Endothelial cell (in vitro differentiated cells): ENCODE measurements around the gene SLC12A3. TPM values are rescaled to one million over a fixed set of nuclear protein-coding genes. Genes with fewer than 3 reads are reported as not detected.
"Not testable (repeated sequence)": the region's sequence is repeated elsewhere in the genome, so short reads cannot be mapped to it uniquely, and the experiment has no call there.

Experiments
- DNase-seq: peaks from one replicate; pipeline ENCODE4 v3.0.0; 2021; ENCODE audit warnings: low spot score
- H3K27ac Mint-ChIP-seq: one replicate; pipeline ENCODE4 v1.8.0; 2021; ENCODE audit warnings: mixed read lengths, inconsistent platforms; ENCODE audit not compliant: unreplicated experiment
- H3K27me3 Mint-ChIP-seq: one replicate; pipeline ENCODE4 v1.8.0; 2021; ENCODE audit warnings: mild to moderate bottlenecking, moderate library complexity, mixed read lengths, inconsistent platforms; ENCODE audit not compliant: unreplicated experiment
- H3K36me3 Mint-ChIP-seq: one replicate; pipeline ENCODE4 v1.8.0; 2021; ENCODE audit warnings: mild to moderate bottlenecking, low read depth, mixed read lengths, inconsistent platforms; ENCODE audit not compliant: unreplicated experiment
- H3K4me1 Mint-ChIP-seq: one replicate; pipeline ENCODE4 v1.8.0; 2021; ENCODE audit warnings: mild to moderate bottlenecking, mixed read lengths, inconsistent platforms; ENCODE audit not compliant: unreplicated experiment
- H3K4me3 Mint-ChIP-seq: one replicate; pipeline ENCODE4 v1.8.0; 2021; ENCODE audit warnings: mild to moderate bottlenecking, mixed read lengths, inconsistent platforms; ENCODE audit not compliant: unreplicated experiment
- H3K9me3 Mint-ChIP-seq: one replicate; pipeline ENCODE4 v1.8.0; 2021; ENCODE audit warnings: mixed read lengths, inconsistent platforms; ENCODE audit not compliant: unreplicated experiment
- CTCF ChIP-seq: fragments of 200-600 bp; sonication (generic); IDR thresholded peaks from one replicate; pipeline ENCODE4 v1.5.0; 2021; ENCODE audit warnings: antibody characterized with exemption; ENCODE audit not compliant: unreplicated experiment
- total RNA-seq: library from RNA; stranded (reverse); fragmentation: NEBNext Ultra II Directional; extraction: Animal tissue kit (Norgen Biotek cat#: 25700); gene quantifications from one replicate; pipeline ENCODE4 v1.2.1, GENCODE V29; 2021; ENCODE audit not compliant: unreplicated experiment

SLC12A3 gene
- total RNA-seq, 1 donor from 2014 or later = not detected

DNA sequence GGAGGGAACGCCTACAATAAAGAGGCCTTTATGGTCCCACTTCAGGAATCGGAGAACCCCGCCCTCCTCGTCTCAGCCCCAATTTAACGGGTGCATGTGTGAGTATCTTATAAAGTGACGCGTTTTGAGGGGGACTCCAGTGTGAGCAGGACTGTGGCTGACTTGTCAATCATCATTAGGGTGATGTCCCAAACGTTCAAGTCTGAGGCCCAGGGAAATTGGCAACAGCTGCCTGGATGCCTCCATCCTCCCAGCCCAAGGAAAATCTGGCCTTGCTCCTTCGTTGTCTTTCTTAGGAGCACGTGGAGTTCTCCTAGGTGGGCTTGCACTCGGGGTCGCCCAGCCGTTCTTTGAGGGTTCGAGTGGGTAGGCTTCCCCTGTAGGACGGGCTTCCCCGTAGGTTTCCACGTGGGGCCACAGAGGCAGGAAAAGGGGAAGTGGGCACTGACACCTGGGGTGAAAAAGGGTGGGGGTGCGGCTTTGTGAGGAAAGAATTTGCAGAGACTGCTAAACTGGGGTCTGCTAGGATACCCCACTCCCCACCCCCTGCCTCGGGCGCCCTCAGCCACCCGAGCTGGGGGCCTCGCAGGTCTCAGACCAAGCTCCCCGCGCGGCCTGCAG lies 66.4 kb downstream of the SLC12A3 start:
- no peak for DNase-seq
- TF ChIP-seq CTCF = no peak
- H3K4me3 Mint-ChIP-seq = peak overlapping the region; percentile 65
- H3K9me3 Mint-ChIP-seq = no peaks in the 10 kb centered on the region
- peaks cover 10% of the 10 kb centered on the region for H3K27me3 Mint-ChIP-seq
- H3K27ac Mint-ChIP-seq = peak overlapping the region; percentile 72
- H3K36me3 Mint-ChIP-seq = peaks cover 16% of the 10 kb centered on the region
- peaks cover 23% of the 10 kb centered on the region for H3K4me1 Mint-ChIP-seq

- H3K9me3 Mint-ChIP-seq = no peaks in the 10 kb centered on the region
- peaks cover 10% of the 10 kb centered on the region for H3K27me3 Mint-ChIP-seq
- DNase-seq = peak; percentile 99
- H3K4me3 Mint-ChIP-seq = peak within 1 kb of the TSS; percentile 97
- H3K4me1 Mint-ChIP-seq = peaks cover 23% of the 10 kb centered on the region
- H3K27ac Mint-ChIP-seq = peak within 1 kb of the TSS; percentile 96
- peaks cover 21% of the 10 kb centered on the region for H3K36me3 Mint-ChIP-seq
- TF ChIP-seq CTCF = peak; percentile 39
Measured at GRCh38 chr16:56931892-56932720, 67.1 kb downstream of the SLC12A3 start, which contains the start of gene HERPUD1. HERPUD1 (plus strand) TSS chr16:56932142; CDS start chr16:56932245, 103 bp downstream.

GRCh38 chr16:56932721-56933619 lies 68.0 kb downstream of the SLC12A3 start:
- Mint-ChIP-seq H3K27ac (peak overlapping the region; percentile 96), H3K36me3 (peaks cover 28% of the 10 kb centered on the region), H3K4me3 (peak overlapping the region; percentile 97), H3K27me3 (peaks cover 10% of the 10 kb centered on the region), H3K9me3 (no peaks in the 10 kb centered on the region), H3K4me1 (peaks cover 25% of the 10 kb centered on the region)
- DNase-seq = peak; percentile 66
- no peak for TF ChIP-seq CTCF

- Mint-ChIP-seq H3K36me3 (peaks cover 36% of the 10 kb centered on the region), H3K27ac (peak overlapping the region; percentile 30), H3K4me1 (peaks cover 26% of the 10 kb centered on the region), H3K9me3 (no peaks in the 10 kb centered on the region), H3K27me3 (peaks cover 10% of the 10 kb centered on the region), H3K4me3 (peak overlapping the region; percentile 86)
- DNase-seq = no peak
- no peak for TF ChIP-seq CTCF
Measured at GRCh38 chr16:56933828-56934598, 69.0 kb downstream of the SLC12A3 start.

- H3K36me3 Mint-ChIP-seq = peaks cover 40% of the 10 kb centered on the region
- H3K27me3 Mint-ChIP-seq = peaks cover 10% of the 10 kb centered on the region
- not testable (repeated sequence) for H3K9me3 Mint-ChIP-seq, DNase-seq
- H3K27ac Mint-ChIP-seq = peak overlapping the region; percentile 30
- peaks cover 26% of the 10 kb centered on the region for H3K4me1 Mint-ChIP-seq
- H3K4me3 Mint-ChIP-seq = peak overlapping the region; percentile 86
Measured at GRCh38 chr16:56934599-56935145, 69.7 kb downstream of the SLC12A3 start.
